Activated CD4-positive, alpha-beta T cell treated with anti-CD3 and anti-CD28 coated beads for 4 hours (primary cell): ENCODE data around the gene NCAPH2.
A peak's percentile ranks its signal among the peaks of the same experiment; 100 is the strongest.

ENCODE experiments used
- DNase-seq, 2 donors: peaks; one replicate each; pipeline ENCODE4 v3.0.0-alpha.2; 2020

Gene NCAPH2

DNA sequence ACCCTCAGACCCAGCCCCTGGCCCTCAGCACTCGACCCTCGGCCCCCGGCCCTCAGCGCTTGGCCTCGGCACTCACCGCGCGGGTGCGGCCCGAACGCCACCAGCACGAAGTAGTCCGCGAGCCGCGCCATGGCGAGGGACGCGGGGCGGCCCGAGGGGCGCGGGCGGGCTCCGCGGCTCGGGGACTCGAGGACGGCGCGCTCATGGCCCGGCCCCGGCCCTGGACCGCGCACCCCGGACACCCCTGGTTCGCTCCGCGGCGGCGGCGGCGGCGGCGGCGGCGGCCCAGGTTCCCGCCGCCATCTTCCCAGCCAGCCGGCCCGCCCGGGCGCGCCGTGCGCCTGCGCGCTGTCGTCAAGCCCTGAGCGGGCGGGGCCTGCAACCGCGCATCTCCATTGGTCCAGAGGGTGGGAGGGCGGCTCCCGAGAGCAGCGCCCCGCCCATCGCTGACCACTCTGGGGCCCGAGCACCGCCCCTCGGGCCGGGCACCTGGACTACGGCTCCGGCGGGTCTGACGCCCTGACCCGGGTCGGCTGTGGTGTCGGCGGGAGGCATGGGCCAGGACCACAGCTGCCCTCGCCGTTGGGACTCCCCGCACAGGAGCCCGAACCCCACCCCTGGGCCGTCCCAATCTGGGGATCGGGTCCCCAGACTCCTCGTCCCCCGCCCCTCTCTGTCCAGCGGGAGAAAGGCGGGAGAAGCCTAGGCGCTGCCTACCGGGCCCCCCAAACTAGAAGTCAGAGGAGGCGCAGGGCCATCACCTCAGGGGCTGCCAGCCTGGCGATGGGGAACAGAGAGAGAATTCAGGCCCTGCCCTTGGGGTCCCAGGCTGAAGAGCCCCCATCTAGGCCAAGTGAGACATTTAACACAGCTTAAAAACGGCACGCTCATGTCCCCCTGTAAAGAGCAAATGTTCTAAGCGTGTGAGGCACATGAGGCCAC lies 33.0 kb upstream of the NCAPH2 start, which contains the start of gene SBF1:
TSS of gene SBF1 (minus strand) at position 326 of the 942 bp plus-strand sequence. CDS start at position 131, 195 bp downstream.
- DNase-seq: peak; percentile 84 to 87

DNA sequence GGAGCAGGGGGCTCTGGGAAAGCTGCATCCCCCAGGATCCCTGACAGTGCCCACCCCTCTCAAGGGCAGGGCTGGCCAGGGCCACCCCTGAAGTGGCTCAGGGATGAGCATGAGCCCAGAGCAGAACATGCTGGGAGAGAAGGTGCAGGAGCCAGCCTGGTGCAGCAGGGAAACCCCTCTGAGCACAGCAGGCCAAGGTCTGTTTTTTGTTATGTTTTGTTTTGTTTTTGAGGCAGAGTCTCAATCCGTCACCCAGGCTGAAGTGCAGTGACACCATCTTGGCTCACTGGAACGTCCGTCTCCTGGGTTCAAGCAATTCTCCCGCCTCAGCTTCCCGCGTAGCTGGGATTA lies 32.4 kb upstream of the NCAPH2 start:
- no peak for DNase-seq

DNA sequence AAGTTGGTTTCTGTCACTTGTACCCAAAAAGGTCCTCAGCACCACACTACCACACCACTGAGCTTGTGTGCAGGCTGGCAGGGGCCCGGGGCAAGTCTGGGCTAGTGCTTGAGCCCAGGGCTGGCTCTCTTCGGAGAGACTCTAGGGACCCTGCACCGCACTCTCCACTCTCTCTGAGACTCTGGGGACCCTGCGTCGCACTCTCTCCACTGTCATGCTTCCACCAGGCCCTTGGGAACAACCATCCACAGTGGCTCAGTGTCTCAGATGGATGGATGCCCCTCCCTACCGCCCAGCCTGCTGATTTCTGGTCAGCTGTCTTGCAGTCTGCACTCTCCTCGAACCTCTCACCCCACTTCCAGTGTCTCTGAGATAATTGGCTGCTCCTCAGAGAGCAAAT lies 31.2 kb upstream of the NCAPH2 start:
- no peak for DNase-seq

DNA sequence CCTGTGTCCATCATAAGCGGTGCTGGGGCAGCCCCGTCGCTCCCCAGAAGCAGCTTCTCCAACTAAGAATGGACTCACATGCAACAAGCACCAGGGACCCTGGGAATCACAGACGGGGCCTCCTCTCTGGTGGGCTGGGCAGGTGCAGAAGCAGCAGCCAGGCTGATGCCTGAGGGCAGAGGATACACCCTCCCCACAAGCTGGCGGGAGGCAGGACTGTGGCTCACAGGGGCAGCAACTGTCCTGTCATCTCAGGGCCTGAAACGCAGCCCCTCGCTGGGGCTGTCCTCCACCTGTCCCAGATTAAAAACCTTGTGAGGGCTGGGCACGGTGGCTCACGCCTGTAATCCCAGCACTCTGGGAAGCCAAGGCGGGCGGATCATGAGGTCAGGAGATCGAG lies 30.1 kb upstream of the NCAPH2 start:
- DNase-seq: no peak

DNA sequence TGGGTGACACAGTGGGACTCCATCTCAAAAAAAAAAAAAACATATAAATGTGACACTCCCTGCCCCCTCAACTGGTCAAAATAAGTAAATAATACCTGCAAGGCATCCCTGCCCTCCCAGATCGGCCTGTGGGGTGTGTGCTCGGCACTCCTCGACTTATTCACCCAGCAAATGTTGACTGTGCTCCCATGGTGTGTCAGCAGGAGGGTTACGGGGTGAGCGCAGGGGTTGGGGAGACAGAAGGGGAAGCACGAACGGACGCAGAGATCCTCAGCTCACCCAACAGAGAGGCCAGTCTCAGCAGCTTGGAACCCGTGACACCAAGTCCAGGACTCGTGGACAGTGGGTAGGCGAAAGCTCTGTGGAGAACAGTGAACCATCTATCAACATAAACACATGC lies 28.3 kb upstream of the NCAPH2 start:
- DNase-seq: no peak

DNA sequence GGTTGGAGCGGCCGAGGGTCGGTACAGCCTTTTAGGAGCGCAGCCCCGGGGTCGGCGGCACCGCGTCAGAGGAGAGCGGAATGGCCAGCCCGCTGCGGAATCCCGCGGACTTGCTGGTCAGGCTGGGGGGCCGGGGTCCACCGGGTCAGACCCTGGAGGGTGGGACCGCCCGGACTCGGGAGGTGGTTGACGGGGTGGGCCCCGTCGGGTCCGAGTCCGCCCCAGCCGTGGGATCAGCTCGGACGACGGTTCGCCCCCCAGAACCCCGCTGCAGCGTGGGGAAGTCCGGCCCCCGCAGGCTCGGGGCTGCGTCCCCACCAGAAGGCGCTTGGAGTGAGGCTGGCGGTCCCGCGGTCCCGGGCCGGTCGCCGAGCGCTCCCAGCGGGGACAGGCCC lies 27.0 kb upstream of the NCAPH2 start:
- no peak for DNase-seq

DNA sequence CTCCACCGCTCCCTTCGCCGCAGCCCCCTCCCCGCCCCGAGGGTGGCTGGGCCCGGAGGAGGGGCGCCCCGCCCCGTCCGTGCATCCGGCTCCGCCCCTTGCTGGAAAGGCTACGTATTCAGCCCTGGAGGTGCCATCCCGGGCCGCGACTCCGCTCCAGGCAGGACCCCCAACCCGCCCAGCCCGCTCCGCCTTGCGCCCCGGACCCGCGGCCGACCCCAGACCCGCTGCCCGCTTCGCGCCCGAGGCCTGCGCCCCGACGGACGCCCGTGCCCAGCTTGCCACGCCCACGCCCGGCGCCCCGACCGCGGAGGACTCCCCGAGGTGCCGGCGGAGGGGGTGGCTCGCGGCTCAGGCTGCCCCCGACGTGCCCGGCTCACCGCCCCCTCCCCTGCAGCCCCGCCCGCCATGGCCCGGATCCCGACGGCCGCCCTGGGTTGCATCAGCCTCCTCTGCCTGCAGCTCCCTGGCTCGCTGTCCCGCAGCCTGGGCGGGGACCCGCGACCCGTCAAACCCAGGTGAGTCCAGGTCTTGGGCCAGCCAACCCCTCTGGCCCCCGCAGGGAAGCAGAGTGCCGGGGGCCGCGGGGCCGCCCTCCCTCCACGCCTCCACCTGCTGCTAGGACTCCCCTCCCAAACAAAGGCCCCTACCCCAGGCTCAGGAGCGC lies 26.5 kb upstream of the NCAPH2 start, which contains the start of gene ADM2:
TSS of gene ADM2 (plus strand) at position 104 of the 667 bp plus-strand sequence. CDS start at position 409, 305 bp downstream.
- DNase-seq: peak; percentile 64 to 65

DNA sequence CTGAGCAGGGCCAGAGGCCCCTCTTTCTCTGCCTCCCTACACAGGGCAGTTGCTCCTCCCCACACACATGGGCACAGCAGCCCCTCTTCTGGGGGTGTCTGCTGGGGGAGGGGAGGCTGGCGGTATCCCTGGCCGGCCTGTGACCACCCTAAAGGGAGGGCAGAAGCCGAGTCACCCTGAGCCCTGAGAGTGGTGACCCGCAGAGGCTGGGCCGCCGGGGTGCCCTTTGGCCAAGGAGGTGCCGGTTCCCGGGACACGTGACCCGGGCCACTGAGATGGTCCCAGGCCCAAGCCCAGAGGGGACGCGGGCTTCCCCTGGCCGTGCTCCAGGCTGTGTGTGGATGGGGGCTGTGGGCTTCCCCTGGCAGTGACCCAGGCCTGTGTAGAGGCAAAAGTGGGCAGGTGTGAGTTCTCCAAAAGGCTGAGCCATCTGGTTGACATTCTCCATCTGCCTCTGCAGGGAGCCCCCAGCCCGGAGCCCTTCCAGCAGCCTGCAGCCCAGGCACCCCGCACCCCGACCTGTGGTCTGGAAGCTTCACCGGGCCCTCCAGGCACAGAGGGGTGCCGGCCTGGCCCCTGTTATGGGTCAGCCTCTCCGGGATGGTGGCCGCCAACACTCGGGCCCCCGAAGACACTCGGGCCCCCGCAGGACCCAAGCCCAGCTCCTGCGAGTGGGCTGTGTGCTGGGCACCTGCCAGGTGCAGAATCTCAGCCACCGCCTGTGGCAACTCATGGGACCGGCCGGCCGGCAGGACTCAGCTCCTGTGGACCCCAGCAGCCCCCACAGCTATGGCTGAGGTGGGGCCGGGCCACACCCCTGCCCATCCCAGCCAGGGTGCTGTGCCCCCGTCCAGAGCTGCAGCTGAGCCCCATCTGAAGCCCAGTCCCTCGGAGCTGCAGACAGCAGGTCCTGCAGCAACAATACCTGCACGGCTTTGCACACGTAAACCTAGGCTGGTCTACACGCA lies 25.6 kb upstream of the NCAPH2 start:
- no peak for DNase-seq

DNA sequence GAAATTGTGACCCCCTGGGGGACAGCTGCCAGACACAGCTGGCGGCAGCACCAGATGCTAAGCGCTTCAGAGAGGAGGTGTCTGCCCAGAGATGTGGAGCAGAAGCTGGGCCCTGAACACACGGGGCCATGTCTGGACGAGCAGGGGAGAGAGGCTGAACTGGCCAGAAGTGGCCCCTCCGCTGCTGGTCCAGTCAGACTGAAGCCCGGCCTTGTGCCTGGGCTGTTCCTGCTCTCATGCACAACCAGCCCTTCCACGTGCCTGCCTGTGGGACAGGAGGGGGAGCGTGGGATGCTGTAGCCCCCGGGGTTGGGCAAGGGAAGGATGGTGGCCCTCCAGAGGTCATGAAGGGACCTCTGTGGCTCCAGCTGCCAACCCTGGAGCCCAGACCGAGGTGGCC lies 24.9 kb upstream of the NCAPH2 start:
- DNase-seq: no peak

DNA sequence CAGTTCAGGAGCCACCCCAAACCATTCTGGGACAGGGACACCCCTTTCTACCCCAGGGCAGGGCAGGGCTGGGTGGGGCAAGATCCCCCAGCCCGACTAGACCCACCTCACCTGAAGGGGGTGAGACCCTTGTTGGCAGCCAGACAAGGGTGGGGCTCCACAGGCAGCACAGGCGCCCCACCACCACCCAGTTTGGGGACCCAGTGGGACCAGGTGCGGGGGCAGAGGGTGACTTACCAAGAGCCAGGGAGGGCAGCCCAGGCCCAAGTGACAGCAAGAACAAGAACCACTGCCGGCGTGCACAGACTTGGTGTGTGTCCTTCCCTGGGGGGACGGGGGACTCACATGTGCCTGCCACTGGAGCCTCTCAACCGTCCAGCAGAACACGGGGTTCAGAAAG lies 24.5 kb upstream of the NCAPH2 start:
- DNase-seq: no peak

DNA sequence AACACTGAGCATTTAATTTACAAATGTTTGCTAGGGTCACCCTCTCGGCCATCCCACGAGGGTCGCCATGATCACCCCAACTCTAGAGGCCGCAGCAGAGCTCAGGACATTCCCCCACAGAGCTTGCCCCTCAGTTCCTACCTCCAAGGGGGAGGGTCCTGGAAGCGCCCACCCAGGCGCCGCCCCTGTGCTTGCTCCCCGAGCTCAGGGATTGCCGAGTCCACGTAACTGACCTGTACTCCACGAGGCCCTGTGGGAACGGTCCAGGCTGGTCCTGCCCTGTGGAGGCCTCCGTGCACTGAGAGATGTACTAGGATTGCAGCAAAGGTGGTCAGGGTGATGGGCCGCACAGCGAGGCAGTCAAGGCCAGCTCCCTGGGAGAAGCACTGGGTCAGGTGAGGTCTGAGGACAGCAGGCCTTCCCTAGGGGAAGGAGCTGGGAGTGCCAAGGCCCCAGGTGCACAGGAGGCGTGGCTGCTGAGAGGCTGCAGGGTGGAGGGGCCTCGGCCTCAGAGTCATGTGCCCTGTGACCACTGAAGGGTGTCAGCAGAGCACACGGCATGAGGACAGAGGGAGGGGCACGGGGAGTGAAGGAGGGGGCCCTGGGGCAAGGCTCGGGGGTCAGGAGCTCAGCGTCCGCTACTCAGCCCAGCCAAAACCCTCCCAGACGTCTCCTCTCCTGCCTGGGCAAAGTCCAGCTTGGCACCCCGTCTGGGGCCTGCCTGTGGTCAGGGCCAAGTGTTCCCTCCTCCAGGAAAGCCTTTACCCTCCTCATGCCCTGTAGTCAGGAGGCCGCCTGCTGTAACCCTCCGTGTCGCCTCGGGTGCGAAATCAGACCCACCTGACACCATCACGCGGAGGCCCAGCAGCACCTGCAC lies 23.8 kb upstream of the NCAPH2 start:
- no peak for DNase-seq

DNA sequence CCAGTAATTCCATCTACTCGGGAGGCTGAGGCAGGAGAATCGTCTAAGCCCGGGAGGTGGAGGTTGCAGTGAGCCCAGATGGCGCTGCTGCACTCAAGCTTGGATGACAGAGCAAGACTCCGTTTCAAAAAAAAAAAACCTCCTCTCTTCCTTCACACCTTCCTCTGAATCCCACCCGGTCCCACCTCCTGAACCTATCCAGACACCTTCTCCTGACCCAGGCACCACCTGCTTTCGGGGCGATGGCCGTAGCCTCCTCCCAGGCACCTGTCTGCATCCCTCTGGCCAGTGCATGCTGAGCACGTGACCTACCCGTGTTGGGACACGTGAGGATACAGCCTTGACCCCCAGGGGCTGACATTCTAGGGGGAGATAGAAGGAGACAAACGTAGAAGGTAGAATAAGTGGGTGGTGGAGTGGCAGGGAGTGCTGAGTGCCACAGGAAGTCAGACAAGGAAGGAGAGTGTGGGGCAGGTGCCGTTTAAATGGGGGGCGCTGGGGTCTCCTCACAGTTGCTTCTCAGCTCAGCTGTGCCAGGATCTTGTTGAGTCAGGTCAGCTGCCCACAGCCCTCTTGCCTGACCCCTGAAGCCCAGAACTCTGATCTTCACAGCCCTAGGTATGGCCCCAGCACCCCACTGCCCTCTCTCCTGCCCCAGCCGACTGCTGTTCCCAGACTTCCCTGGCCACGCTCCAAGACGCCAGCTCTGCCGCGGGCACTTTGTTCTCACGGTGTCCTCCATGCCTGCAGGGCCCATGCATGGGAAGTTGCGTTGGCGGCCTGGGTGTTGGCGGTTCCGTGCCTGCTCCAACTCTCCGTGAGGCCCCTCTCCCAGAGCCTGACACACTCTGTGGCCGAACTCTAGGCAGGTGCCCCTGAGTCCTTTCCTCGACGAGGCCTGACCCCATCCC lies 22.5 kb upstream of the NCAPH2 start:
- no peak for DNase-seq

DNA sequence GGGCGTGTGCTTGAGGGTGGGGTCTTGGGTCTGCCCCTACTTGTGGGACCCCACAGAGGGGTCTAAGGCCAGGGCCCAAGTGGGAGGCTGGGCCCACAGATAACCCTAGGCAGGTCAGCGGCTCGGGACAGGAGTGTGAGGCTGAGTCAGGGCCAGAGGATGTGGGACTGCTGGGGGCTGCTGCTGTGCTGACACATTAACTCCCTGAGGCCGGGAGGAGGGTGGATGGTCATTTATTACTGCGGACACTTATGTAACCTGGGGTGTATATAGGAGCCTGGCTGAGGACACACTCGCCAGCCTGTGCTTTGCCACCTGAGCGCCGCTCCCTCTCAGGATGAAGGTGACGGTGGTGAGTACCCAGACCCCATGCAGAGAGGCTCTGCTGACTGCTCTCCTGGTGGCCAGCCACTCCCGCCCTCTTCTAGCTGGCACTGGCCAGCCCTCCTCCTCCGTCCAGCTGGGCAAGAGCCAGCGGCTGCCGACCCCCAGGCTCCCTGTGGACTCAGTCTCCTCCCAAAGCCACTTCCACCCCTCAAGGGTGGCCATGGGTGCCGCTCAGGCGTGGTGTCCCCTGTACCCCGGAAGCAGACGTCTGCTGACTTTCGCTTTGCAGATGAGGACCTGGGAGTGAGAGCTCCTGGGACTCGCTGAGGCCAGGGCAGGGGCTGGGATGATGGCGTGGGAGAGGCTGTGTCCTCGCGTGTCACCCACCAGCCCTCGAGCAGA lies 21.3 kb upstream of the NCAPH2 start, which contains the start of gene MIOX:
TSS of gene MIOX (plus strand) at position 299 of the 729 bp plus-strand sequence. CDS start at position 338, 39 bp downstream.
- no peak for DNase-seq

DNA sequence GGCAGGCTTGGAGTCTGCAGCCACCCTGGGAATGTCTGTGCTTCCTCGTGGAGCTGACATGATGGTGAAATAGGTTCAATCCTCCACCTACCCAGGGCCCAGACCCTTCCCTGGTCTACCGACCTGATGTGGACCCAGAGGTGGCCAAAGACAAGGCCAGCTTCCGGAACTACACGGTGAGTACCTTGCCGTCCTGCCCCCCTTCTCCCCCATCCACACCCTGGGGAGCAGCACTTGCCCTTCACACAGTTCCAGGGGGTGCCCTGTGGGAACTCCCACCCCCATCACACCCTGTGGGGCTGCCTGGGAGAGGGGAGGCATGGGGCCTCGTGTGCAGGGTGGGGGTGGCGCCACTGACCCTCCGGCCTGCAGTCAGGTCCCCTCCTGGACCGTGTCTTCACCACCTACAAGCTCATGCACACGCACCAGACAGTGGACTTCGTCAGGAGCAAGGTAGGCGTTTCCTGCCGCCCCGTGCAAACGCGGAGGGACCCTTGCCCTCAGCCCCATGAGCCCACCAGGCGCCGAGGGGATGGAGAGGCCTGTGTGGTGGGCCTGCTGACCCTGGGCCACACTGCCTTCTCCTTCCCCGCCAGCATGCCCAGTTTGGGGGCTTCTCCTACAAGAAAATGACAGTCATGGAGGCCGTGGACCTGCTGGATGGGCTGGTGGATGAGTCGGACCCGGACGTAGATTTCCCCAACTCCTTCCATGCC lies 20.6 kb upstream of the NCAPH2 start:
- no peak for DNase-seq

DNA sequence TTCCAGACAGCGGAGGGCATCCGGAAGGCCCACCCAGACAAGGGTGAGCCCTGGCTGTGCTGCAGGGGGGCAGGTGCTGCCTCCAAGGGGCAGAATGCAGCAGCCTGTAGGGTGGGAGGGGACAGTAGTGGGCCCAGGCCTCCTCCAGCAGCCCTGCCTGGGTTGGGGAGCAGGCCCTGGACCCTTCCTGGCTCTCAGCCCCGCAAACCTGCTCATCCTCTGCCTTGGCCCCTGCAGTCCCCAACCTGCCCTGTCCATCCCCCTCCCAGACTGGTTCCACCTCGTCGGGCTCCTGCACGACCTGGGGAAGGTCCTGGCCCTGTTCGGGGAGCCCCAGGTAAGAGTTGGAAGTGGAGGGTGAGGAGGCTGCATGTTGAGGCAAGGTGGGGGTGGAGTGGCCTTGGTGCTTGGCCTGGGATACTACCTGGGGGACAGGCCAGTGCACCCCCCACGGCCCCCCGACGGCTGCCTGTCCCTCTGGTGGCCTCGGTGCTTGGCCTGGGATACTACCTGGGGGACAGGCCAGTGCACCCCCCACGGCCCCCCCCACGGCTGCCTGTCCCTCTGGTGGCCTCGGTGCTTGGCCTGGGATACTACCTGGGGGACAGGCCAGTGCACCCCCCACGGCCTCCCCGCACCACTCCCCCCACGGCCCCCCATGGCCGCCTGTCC lies 19.9 kb upstream of the NCAPH2 start:
- DNase-seq: no peak

DNA sequence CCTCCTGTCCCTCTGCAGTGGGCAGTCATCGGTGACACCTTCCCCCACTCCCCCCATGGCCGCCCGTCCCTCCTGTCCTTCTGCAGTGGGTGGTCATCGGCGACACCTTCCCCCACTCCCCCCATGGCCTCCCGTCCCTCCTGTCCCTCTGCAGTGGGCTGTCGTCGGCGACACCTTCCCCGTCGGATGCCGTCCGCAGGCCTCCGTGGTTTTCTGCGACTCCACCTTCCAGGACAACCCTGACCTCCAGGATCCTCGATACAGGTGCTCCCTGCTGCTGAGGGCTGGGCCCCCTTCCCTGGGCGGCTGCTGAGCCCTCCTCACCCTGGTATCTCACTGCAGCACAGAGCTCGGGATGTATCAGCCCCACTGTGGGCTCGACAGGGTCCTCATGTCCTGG lies 19.1 kb upstream of the NCAPH2 start:
- DNase-seq: no peak

DNA sequence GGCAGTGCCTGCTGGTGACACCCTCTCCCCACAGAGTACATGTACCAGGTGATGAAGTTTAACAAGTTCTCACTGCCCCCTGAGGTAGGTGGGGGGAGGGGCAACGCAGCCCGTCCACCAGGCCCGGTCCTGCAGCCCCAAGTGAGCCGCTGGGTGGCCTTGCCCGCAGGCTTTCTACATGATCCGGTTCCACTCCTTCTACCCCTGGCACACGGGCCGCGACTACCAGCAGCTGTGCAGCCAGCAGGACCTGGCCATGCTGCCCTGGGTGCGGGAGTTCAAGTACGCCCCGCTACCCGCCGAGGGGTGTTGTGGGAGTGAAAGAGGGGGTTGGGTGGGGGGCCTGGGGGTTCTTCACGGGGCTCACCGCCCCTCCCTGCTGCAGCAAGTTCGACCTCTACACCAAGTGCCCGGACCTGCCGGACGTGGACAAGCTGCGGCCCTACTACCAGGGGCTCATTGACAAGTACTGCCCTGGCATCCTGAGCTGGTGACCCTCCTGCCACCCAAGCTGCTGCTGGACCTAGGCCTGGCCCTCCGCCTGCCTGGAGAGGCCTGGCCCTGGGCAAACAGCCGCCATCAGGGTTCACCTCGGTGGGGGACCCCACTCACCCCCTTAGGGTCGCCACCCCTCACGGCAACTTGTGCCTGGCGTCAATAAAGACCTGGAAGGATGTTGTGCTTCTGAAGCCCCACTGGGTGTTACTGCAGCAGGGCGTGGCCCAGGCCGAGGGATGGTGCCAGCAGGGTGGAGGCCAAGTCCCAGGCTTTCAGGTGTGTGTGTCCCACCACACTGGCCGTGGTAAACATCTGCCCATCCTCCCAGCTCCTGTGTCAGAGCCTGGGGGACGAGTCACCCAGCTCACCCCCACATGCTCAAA lies 18.4 kb upstream of the NCAPH2 start:
- no peak for DNase-seq
